CD4-positive, alpha-beta T cell treated with Interleukin-1 beta for 1 hour (primary cell): ENCODE measurements around the gene PDZD2.
"Not testable (repeated sequence)": the region's sequence is repeated elsewhere in the genome, so short reads cannot be mapped to it uniquely, and the experiment has no call there.

Experiments
- DNase-seq, 2 donors: peaks; one replicate each; pipeline ENCODE4 v3.0.0-alpha.2; 2020 to 2022

Gene PDZD2

GRCh38 chr5:31738199-31738598 lies 99.3 kb downstream of the PDZD2 start:
- no peak for DNase-seq

- DNase-seq: no peak
Observed at GRCh38 chr5:31741496-31741895, 102.6 kb downstream of the PDZD2 start.

- no peak for DNase-seq
Observed at GRCh38 chr5:31743678-31744077, 104.7 kb downstream of the PDZD2 start.

GRCh38 chr5:31748458-31749172 lies 109.7 kb downstream of the PDZD2 start:
- no peak for DNase-seq

GRCh38 chr5:31750215-31750614 lies 111.3 kb downstream of the PDZD2 start:
- DNase-seq: no peak

GRCh38 chr5:31751610-31752009 lies 112.7 kb downstream of the PDZD2 start:
- DNase-seq: no peak

GRCh38 chr5:31753700-31754357 lies 114.9 kb downstream of the PDZD2 start:
- DNase-seq: no peak

GRCh38 chr5:31754358-31754704 lies 115.4 kb downstream of the PDZD2 start:
- DNase-seq: no peak

- no peak for DNase-seq
Observed at GRCh38 chr5:31754741-31755675, 116.1 kb downstream of the PDZD2 start.

GRCh38 chr5:31755676-31756230 lies 116.8 kb downstream of the PDZD2 start:
- DNase-seq: no peak

GRCh38 chr5:31757806-31758205 lies 118.9 kb downstream of the PDZD2 start:
- DNase-seq: no peak

- DNase-seq: no peak
Observed at GRCh38 chr5:31758803-31759425, 120.0 kb downstream of the PDZD2 start.

GRCh38 chr5:31759925-31760324 lies 121.0 kb downstream of the PDZD2 start:
- DNase-seq: no peak

- no peak for DNase-seq
Observed at GRCh38 chr5:31761877-31762276, 122.9 kb downstream of the PDZD2 start.

- DNase-seq: no peak
Observed at GRCh38 chr5:31763424-31763823, 124.5 kb downstream of the PDZD2 start.

- DNase-seq: not testable (repeated sequence)
Observed at GRCh38 chr5:31764687-31765086, 125.8 kb downstream of the PDZD2 start.

GRCh38 chr5:31767335-31768031 lies 128.6 kb downstream of the PDZD2 start:
- DNase-seq: no peak

- DNase-seq: no peak
Observed at GRCh38 chr5:31768046-31768445, 129.1 kb downstream of the PDZD2 start.

- no peak for DNase-seq
Observed at GRCh38 chr5:31768784-31769183, 129.9 kb downstream of the PDZD2 start.

GRCh38 chr5:31769530-31769929 lies 130.6 kb downstream of the PDZD2 start:
- DNase-seq: no peak

- no peak for DNase-seq
Observed at GRCh38 chr5:31770132-31770720, 131.3 kb downstream of the PDZD2 start.

- DNase-seq: no peak
Observed at GRCh38 chr5:31770998-31771397, 132.1 kb downstream of the PDZD2 start.
